Testis (tissue), 2 donors: ENCODE results near the gene SPTA1.

Experiments used
- CTCF ChIP-seq, 3 experiments: fragments of 450-650 bp in 2 of 3; fragments of 200-600 bp in 1 of 3; sonication (generic) in 1 of 3; IDR thresholded peaks; one replicate each; pipeline ENCODE4 v1.5.1; 2016 to 2019; ENCODE audit warnings: antibody characterized with exemption in 3 of 3, mild to moderate bottlenecking in 2 of 3, moderate library complexity in 1 of 3
- POLR2A ChIP-seq: fragments of 450-650 bp; IDR thresholded peaks from one replicate; pipeline ENCODE4 v1.6.1; 2017; ENCODE audit warnings: antibody characterized with exemption, mild to moderate bottlenecking, moderate library complexity

- no peak for TF ChIP-seq CTCF (IDR thresholded peaks at IDR 0.05)
- no peak for TF ChIP-seq POLR2A
Measured at GRCh38 chr1:158689875-158690274, 3.4 kb upstream of the SPTA1 start.
